HFF-Myc (cell line): Measurements from ENCODE around the gene HPGD.

Experiments used
- DNase-seq: peaks from one replicate; pipeline ENCODE4 v3.0.0-alpha.2; 2011; ENCODE audit warnings: low read depth; ENCODE audit errors: extremely low read depth
- H3K4me3 ChIP-seq: replicated peaks from 2 replicates; pipeline ENCODE4 v1.5.1; 2011; ENCODE audit warnings: low read depth, mild to moderate bottlenecking, control low read depth, low read length
- CTCF ChIP-seq: IDR thresholded peaks from 2 replicates; pipeline ENCODE4 v1.5.1; 2012; ENCODE audit warnings: mild to moderate bottlenecking, low read depth, low read length, control low read depth; ENCODE audit errors: missing control alignments

HPGD gene

GRCh38 chr4:174485025-174485424 lies 37.3 kb downstream of the HPGD start:
- no peak overlapping the region for H3K4me3 ChIP-seq
- no peak for TF ChIP-seq CTCF

GRCh38 chr4:174483792-174484191 lies 38.5 kb downstream of the HPGD start:
- no peak overlapping the region for H3K4me3 ChIP-seq
- TF ChIP-seq CTCF, result no peak
- DNase-seq, result no peak

More at GRCh38 chr4:174485025-174485424, 37.3 kb downstream of the HPGD start:
- no peak for DNase-seq

GRCh38 chr4:174479140-174479539 lies 43.1 kb downstream of the HPGD start:
- no peak for DNase-seq
- H3K4me3 ChIP-seq, result no peak overlapping the region
- TF ChIP-seq CTCF, result no peak

GRCh38 chr4:174475528-174475927 lies 46.8 kb downstream of the HPGD start:
- DNase-seq, result no peak
- TF ChIP-seq CTCF, result no peak
- no peak overlapping the region for H3K4me3 ChIP-seq

GRCh38 chr4:174474457-174475075 lies 47.7 kb downstream of the HPGD start:
- TF ChIP-seq CTCF, result no peak
- no peak overlapping the region for H3K4me3 ChIP-seq
- DNase-seq, result no peak

GRCh38 chr4:174467107-174467506 lies 55.2 kb downstream of the HPGD start:
- H3K4me3 ChIP-seq, result no peak overlapping the region
- no peak for DNase-seq
- TF ChIP-seq CTCF, result no peak

- no peak overlapping the region for H3K4me3 ChIP-seq
- no peak for DNase-seq
- no peak for TF ChIP-seq CTCF
Measured at GRCh38 chr4:174464949-174465348, 57.3 kb downstream of the HPGD start.
